DOHH2 (cell line): Measurements from ENCODE around the gene TLR7.

ENCODE experiments used
- H3F3A ChIP-seq: fragments of 200-600 bp; sonication (generic), shearing (Covaris generic); 2 replicates; pipeline ENCODE4 v1.6.0; 2016; ENCODE audit warnings: antibody characterized with exemption, mild to moderate bottlenecking; ENCODE audit not compliant: control insufficient read depth, insufficient read depth
- H3K27ac ChIP-seq: fragments of 200-600 bp; sonication (generic); 2 replicates; pipeline ENCODE4 v1.5.1; 2014; ENCODE audit warnings: low read depth, mild to moderate bottlenecking, low read length, moderate library complexity
- H3K27me3 ChIP-seq: fragments of 200-600 bp; sonication (generic); 2 replicates; pipeline ENCODE4 v1.6.1; 2014; ENCODE audit warnings: mild to moderate bottlenecking, low read length, mixed read lengths; ENCODE audit not compliant: control insufficient read depth
- H3K36me3 ChIP-seq: fragments of 200-600 bp; sonication (generic); 2 replicates; pipeline ENCODE4 v1.6.1; 2014; ENCODE audit warnings: mild to moderate bottlenecking, low read length, moderate library complexity, mixed read lengths; ENCODE audit not compliant: control insufficient read depth
- H3K4me1 ChIP-seq: fragments of 200-600 bp; sonication (generic); 2 replicates; pipeline ENCODE4 v1.6.1; 2014; ENCODE audit warnings: mild to moderate bottlenecking, low read length, mixed read lengths; ENCODE audit not compliant: control insufficient read depth
- H3K4me2 ChIP-seq: fragments of 200-600 bp; sonication (generic); 2 replicates; pipeline ENCODE4 v1.6.0; 2014; ENCODE audit warnings: mild to moderate bottlenecking, low read length, moderate library complexity
- H3K4me3 ChIP-seq: fragments of 200-600 bp; sonication (generic); 2 replicates; pipeline ENCODE4 v1.5.1; 2014; ENCODE audit warnings: mild to moderate bottlenecking, low read length, mixed read lengths
- H3K79me2 ChIP-seq: fragments of 200-600 bp; sonication (generic); 2 replicates; pipeline ENCODE4 v1.6.1; 2014; ENCODE audit warnings: mild to moderate bottlenecking, low read length, mixed read lengths; ENCODE audit not compliant: control insufficient read depth
- H3K9me2 ChIP-seq: fragments of 200-600 bp; sonication (generic); replicated peaks from 2 replicates; pipeline ENCODE4 v1.6.1; 2014; ENCODE audit warnings: mild to moderate bottlenecking, low read length, mixed read lengths; ENCODE audit not compliant: control insufficient read depth
- H3K9me3 ChIP-seq: fragments of 200-600 bp; sonication (generic); 2 replicates; pipeline ENCODE4 v1.6.1; 2014; ENCODE audit warnings: antibody characterized with exemption, low read length, mixed read lengths; ENCODE audit not compliant: control insufficient read depth, insufficient read depth
- H4K20me1 ChIP-seq: fragments of 200-600 bp; sonication (generic); 2 replicates; pipeline ENCODE4 v1.6.0; 2014; ENCODE audit warnings: low read depth, mild to moderate bottlenecking, antibody characterized with exemption, low read length, moderate library complexity; ENCODE audit not compliant: control insufficient read depth, insufficient read depth
- CTCF ChIP-seq: fragments of 200-600 bp; sonication (generic); IDR thresholded peaks from one replicate; pipeline ENCODE4 v1.5.1; 2014; ENCODE audit warnings: antibody characterized with exemption, mild to moderate bottlenecking, low read depth, low read length; ENCODE audit not compliant: poor library complexity, severe bottlenecking
- EZH2phosphoT487 ChIP-seq: fragments of 200-600 bp; sonication (generic); IDR thresholded peaks from 2 replicates; pipeline ENCODE4 v1.6.1; 2017; ENCODE audit warnings: borderline replicate concordance, mild to moderate bottlenecking, antibody characterized with exemption, low read length, moderate library complexity, mixed read lengths

The TLR7 gene

GRCh38 chrX:12910423-12911121, 43.7 kb downstream of the TLR7 start:
- Histone ChIP-seq H3K79me2 (no peaks in the 10 kb centered on the region), H3K27ac (no peak overlapping the region), H3K27me3 (no peaks in the 10 kb centered on the region), H3K36me3 (no peaks in the 10 kb centered on the region), H3K9me2 (no peaks in the 10 kb centered on the region), H3F3A (no peaks in the 10 kb centered on the region), H4K20me1 (no peaks in the 10 kb centered on the region), H3K9me3 (no peaks in the 10 kb centered on the region), H3K4me3 (no peak overlapping the region), H3K4me2 (no peak overlapping the region), H3K4me1 (no peaks in the 10 kb centered on the region)
- TF ChIP-seq CTCF (no peak), EZH2phosphoT487 (no peak)

GRCh38 chrX:12911122-12911470, 44.2 kb downstream of the TLR7 start:
- Histone ChIP-seq H3K4me2 (no peak overlapping the region), H4K20me1 (no peaks in the 10 kb centered on the region), H3K27me3 (no peaks in the 10 kb centered on the region), H3F3A (no peaks in the 10 kb centered on the region), H3K36me3 (no peaks in the 10 kb centered on the region), H3K79me2 (no peaks in the 10 kb centered on the region), H3K9me2 (no peaks in the 10 kb centered on the region), H3K27ac (no peak overlapping the region), H3K4me1 (no peaks in the 10 kb centered on the region), H3K4me3 (no peak overlapping the region), H3K9me3 (no peaks in the 10 kb centered on the region)
- TF ChIP-seq CTCF, result no peak
- TF ChIP-seq EZH2phosphoT487, result no peak

- H3K4me1 ChIP-seq, result no peaks in the 10 kb centered on the region
- no peak for TF ChIP-seq EZH2phosphoT487
- TF ChIP-seq CTCF, result no peak
These were observed 46.1 kb downstream of the TLR7 start for GRCh38 chrX:12912791-12913482.

More at GRCh38 chrX:12912791-12913482, 46.1 kb downstream of the TLR7 start:
- H4K20me1 ChIP-seq, result no peaks in the 10 kb centered on the region
- no peaks in the 10 kb centered on the region for H3K79me2 ChIP-seq
- H3K27me3 ChIP-seq, result no peaks in the 10 kb centered on the region
- no peak overlapping the region for H3K27ac ChIP-seq
- no peaks in the 10 kb centered on the region for H3F3A ChIP-seq
- no peak overlapping the region for H3K4me2 ChIP-seq
- H3K9me3 ChIP-seq, result no peaks in the 10 kb centered on the region
- H3K4me3 ChIP-seq, result no peak overlapping the region
- no peaks in the 10 kb centered on the region for H3K9me2 ChIP-seq
- H3K36me3 ChIP-seq, result no peaks in the 10 kb centered on the region
